Right lobe of liver (tissue), 6 donors: ENCODE data around the gene WWP2. TPM values are rescaled to one million over a fixed set of nuclear protein-coding genes. Genes with fewer than 3 reads are reported as not detected.

Experiments
- ATAC-seq, 4 donors: fragments of 200-7000 bp; cut with Tn5 transposase; one replicate each; pipeline ENCODE4 v1.9.1; 2020; ENCODE audit warnings: mild to moderate bottlenecking in 4 of 4, moderate library complexity in 4 of 4
- DNase-seq, 3 donors: peaks; one replicate each; pipeline ENCODE4 v3.0.0-alpha.2; 2020
- H3K27ac ChIP-seq, 3 donors: fragments of 200-600 bp; one replicate each; pipeline ENCODE4 v1.8.0; 2022
- H3K27me3 ChIP-seq, 2 donors: fragments of 200-600 bp; one replicate each; pipeline ENCODE4 v1.8.0; 2022
- H3K36me3 ChIP-seq, 4 donors: fragments of 200-600 bp; sonication (generic) in 1 of 4; one replicate each; pipeline versions ENCODE4 v1.5.1 to v1.8.0; 2017 to 2022; ENCODE audit warnings: control low read depth in 1 of 4
- H3K4me1 ChIP-seq, 4 donors: fragments of 200-600 bp; sonication (generic) in 1 of 4; one replicate each; pipeline versions ENCODE4 v1.5.1 to v1.8.0; 2017 to 2022; ENCODE audit warnings: control low read depth in 1 of 4
- H3K4me3 ChIP-seq, 3 donors: fragments of 200-600 bp; one replicate each; pipeline ENCODE4 v1.8.0; 2022
- H3K9me3 ChIP-seq, 4 donors: fragments of 200-600 bp; sonication (generic) in 1 of 4; one replicate each; pipeline versions ENCODE4 v1.5.1 to v1.8.0; 2017 to 2022; ENCODE audit warnings: control low read depth in 1 of 4
- POLR2A ChIP-seq: fragments of 450-650 bp; IDR thresholded peaks from one replicate; pipeline ENCODE4 v1.6.1; 2017; ENCODE audit warnings: antibody characterized with exemption, mild to moderate bottlenecking
- WGBS: methylation state at CpG from one replicate; pipeline ENCODE4 v1.1.6; 2018; ENCODE audit warnings: low coverage, low lambda C conversion rate; ENCODE audit not compliant: insufficient coverage; ENCODE audit errors: missing lambda C conversion rate; 5-methylcytosine and 5-hydroxymethylcytosine counted together
- intact Hi-C, 2 donors: fragments of 100-400 bp; cut with DNase I; formaldehyde crosslinking; loops; one replicate each; pipeline versions ENCODE4 v1.11.2 to v1.14.1; 2022
- total RNA-seq, 6 experiments: library from RNA; depleted of rRNA in 2 of 6; stranded (reverse); fragments of >200 nt in 2 of 6; fragmentation: NEBNext Ultra II Directional in 3 of 6; extraction: Animal tissue kit (Norgen Biotek cat#: 25700) in 3 of 6; gene quantifications; one replicate each; pipeline versions ENCODE4 v1.1.0 to v1.2.4, GENCODE V29; 2016 to 2023
- TF ChIP-seq, protein P1 (sequence below), 4 donors: fragments of 200-600 bp in 3 of 4; fragments of 450-650 bp in 1 of 4; IDR thresholded peaks; one replicate each; pipeline versions ENCODE4 v1.5.1 to v1.8.0; 2016 to 2022; ENCODE audit warnings: antibody characterized with exemption in 4 of 4, mild to moderate bottlenecking in 2 of 4
- donor health status: DM: no; HTN: yes; CAD: no.
- donor health status: DM: no; HTN: no; CAD: no.
- donor health status: DM: no; HTN: no; CAD: no.
- donor health status: DM: no; HTN: yes; CAD: no.
- donor health status: DM: no; HTN: yes; CAD: no.

Gene WWP2
- total RNA-seq, 6 experiments from 2014 or later: 18.1 to 24.6 (median 22.4) TPM

- Histone ChIP-seq H3K27me3 (no peaks in the 10 kb centered on the region), H3K27ac (peak overlapping the region in 1 of 3 donors; percentile 26), H3K4me1 (peaks cover 0 to 26% (median 4%) of the 10 kb centered on the region in 4 donors), H3K9me3 (no peaks in the 10 kb centered on the region), H3K36me3 (no peaks in the 10 kb centered on the region), H3K4me3 (no peak overlapping the region)
- intact Hi-C loops: no loop called here
- DNase-seq (peak in 1 of 3 donors; percentile 30), ATAC-seq (peak in 3 of 4 donors; percentile 7 to 57 (median 17))
- TF ChIP-seq, protein P1, sequence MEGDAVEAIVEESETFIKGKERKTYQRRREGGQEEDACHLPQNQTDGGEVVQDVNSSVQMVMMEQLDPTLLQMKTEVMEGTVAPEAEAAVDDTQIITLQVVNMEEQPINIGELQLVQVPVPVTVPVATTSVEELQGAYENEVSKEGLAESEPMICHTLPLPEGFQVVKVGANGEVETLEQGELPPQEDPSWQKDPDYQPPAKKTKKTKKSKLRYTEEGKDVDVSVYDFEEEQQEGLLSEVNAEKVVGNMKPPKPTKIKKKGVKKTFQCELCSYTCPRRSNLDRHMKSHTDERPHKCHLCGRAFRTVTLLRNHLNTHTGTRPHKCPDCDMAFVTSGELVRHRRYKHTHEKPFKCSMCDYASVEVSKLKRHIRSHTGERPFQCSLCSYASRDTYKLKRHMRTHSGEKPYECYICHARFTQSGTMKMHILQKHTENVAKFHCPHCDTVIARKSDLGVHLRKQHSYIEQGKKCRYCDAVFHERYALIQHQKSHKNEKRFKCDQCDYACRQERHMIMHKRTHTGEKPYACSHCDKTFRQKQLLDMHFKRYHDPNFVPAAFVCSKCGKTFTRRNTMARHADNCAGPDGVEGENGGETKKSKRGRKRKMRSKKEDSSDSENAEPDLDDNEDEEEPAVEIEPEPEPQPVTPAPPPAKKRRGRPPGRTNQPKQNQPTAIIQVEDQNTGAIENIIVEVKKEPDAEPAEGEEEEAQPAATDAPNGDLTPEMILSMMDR (IDR thresholded peaks at IDR 0.05): no peak
- no peak for TF ChIP-seq POLR2A
- WGBS: 67% methylated on average over 14 of the region's 16 CpGs
These were observed 101.5 kb downstream of the WWP2 start for GRCh38 chr16:69863401-69864281.

- Histone ChIP-seq H3K4me3 (no peak overlapping the region), H3K27me3 (no peaks in the 10 kb centered on the region), H3K36me3 (no peaks in the 10 kb centered on the region), H3K4me1 (peaks cover 0 to 18% (median 3%) of the 10 kb centered on the region in 4 donors), H3K9me3 (no peaks in the 10 kb centered on the region), H3K27ac (no peak overlapping the region)
- WGBS: 72% methylated on average over 8 of the region's 8 CpGs
- no peak for ATAC-seq
- no peak for DNase-seq
- intact Hi-C loops: no loop called here
- TF ChIP-seq POLR2A: no peak
- TF ChIP-seq, protein P1 (IDR thresholded peaks at IDR 0.05): no peak
These were observed 103.6 kb downstream of the WWP2 start for GRCh38 chr16:69865701-69866100.

DNA sequence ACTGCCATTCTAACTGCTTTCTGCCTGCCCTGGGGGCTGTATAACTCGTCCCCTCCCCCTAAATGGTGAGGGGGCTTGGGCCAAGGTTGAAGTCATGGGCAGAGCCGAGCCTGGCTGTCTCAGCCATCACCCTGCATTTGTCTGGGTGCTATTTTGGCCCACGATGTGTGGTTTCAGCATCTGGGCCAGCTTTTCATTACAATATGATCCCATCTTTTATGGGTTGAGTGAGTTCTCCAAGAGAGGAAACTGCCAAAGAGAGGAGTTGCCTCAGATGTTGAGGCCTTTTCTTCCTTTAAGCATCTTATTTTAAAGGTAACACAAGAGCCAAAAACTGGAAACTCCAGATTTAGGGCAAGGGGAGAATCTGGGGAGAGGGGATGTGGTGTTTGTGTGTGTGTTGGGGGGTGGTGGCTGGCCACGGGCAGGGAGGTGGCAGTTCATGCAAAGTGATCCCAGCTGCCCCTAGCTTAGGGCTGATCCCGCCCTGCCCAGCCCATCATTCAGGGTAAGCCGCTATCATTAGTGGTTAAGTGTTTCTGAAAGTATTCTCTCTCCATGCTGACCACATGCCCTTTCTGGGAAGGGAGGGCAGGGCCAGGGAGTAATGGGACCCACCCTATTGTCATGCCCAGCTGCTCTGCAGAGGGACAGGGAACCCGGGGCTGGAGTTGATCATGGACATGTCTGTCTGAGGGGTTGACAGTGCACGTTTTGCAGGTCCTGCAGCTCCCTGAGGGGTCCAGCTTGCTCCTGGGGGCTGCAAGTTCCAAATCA is 105.8 kb downstream of the WWP2 start:
- no peak overlapping the region for H3K4me3 ChIP-seq
- DNase-seq: no peak
- intact Hi-C loops: no loop called here
- peaks cover 0 to 15% (median 5%) of the 10 kb centered on the region in 4 donors for H3K36me3 ChIP-seq
- no peak for ATAC-seq
- H3K27ac ChIP-seq: peak overlapping the region in 1 of 3 donors; percentile 48
- no peaks in the 10 kb centered on the region for H3K27me3 ChIP-seq
- H3K9me3 ChIP-seq: no peaks in the 10 kb centered on the region
- WGBS: no CpG with 5 or more reads among the region's 8 CpGs
- TF ChIP-seq, protein P1 (IDR thresholded peaks at IDR 0.05): no peak
- no peak for TF ChIP-seq POLR2A
- H3K4me1 ChIP-seq: peaks cover 0 to 7% (median 0%) of the 10 kb centered on the region in 4 donors

- ATAC-seq (no peak), DNase-seq (no peak)
- Histone ChIP-seq H3K36me3 (peaks cover 0 to 26% (median 7%) of the 10 kb centered on the region in 4 donors), H3K4me3 (no peak overlapping the region), H3K4me1 (peaks cover 0 to 3% (median 0%) of the 10 kb centered on the region in 4 donors), H3K27me3 (no peaks in the 10 kb centered on the region), H3K27ac (no peak overlapping the region), H3K9me3 (no peaks in the 10 kb centered on the region)
- intact Hi-C loops: no loop called here
- 91% methylated on average over 4 of the region's 4 CpGs for WGBS
- TF ChIP-seq, protein P1 (IDR thresholded peaks at IDR 0.05): no peak
- TF ChIP-seq POLR2A: no peak
These were observed 108.6 kb downstream of the WWP2 start for GRCh38 chr16:69870761-69871160.
